Prostate gland (tissue), 2 donors: ENCODE data around the gene FXYD5.

ENCODE experiments used
- POLR2A ChIP-seq: fragments of 450-650 bp; IDR thresholded peaks from one replicate; pipeline ENCODE4 v1.6.1; 2016; ENCODE audit warnings: antibody characterized with exemption, mild to moderate bottlenecking
- TF ChIP-seq, protein P1 (sequence below), 4 experiments: fragments of 200-600 bp in 2 of 4; fragments of 450-650 bp in 2 of 4; sonication (generic) in 2 of 4; IDR thresholded peaks; 1 replicate in 3 of 4; 2 replicates in 1 of 4; pipeline ENCODE4 v1.5.1; 2016 to 2019; ENCODE audit warnings: antibody characterized with exemption in 4 of 4, mild to moderate bottlenecking in 2 of 4, moderate library complexity in 2 of 4

DNA sequence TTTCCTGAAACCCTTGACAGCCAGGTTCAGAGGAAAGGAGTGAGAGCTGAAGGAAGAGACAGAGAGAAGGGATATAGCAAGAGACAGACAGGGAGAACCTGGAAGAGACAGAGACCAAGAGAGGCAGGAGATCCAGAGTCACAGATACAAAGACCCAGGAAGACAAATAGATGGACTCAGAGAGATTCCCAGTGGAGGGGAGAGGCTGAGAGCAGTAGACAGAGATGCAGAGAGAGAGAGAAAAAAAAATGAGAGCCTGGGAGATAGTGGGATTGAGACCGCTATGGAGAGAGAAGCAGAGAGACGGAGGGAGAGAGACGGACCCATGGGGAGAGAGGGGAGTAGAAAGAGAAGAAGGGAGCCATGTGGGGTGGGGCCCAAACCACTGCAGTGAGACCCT, 10.7 kb upstream of the FXYD5 start:
- TF ChIP-seq, protein P1, sequence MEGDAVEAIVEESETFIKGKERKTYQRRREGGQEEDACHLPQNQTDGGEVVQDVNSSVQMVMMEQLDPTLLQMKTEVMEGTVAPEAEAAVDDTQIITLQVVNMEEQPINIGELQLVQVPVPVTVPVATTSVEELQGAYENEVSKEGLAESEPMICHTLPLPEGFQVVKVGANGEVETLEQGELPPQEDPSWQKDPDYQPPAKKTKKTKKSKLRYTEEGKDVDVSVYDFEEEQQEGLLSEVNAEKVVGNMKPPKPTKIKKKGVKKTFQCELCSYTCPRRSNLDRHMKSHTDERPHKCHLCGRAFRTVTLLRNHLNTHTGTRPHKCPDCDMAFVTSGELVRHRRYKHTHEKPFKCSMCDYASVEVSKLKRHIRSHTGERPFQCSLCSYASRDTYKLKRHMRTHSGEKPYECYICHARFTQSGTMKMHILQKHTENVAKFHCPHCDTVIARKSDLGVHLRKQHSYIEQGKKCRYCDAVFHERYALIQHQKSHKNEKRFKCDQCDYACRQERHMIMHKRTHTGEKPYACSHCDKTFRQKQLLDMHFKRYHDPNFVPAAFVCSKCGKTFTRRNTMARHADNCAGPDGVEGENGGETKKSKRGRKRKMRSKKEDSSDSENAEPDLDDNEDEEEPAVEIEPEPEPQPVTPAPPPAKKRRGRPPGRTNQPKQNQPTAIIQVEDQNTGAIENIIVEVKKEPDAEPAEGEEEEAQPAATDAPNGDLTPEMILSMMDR (IDR thresholded peaks at IDR 0.05), result no peak
- TF ChIP-seq POLR2A, result no peak
